K562 (cell line): ENCODE data around the gene SLAMF9. TPM values are rescaled to one million over a fixed set of nuclear protein-coding genes. Genes with fewer than 3 reads are reported as not detected.

ENCODE experiments used
- BCL6 ChIP-seq: fragments of 250-450 bp; sonication (Bioruptor Pico); IDR thresholded peaks from 2 replicates; pipeline ENCODE4 v1.4.0; 2020
- BHLHE40 ChIP-seq: IDR thresholded peaks from 2 replicates; pipeline ENCODE4 v1.6.1; 2011; ENCODE audit warnings: low read length, improper control_type of control experiment
- ELF4 ChIP-seq: fragments of 450-650 bp; formaldehyde crosslinking; IDR thresholded peaks from 2 replicates; pipeline ENCODE4 v1.4.0; 2022; ENCODE audit warnings: missing genetic modification characterization
- ILK ChIP-seq: fragments of 450-650 bp; IDR thresholded peaks from 2 replicates; pipeline ENCODE4 v1.6.1; 2016; ENCODE audit warnings: missing genetic modification characterization, low read depth, mild to moderate bottlenecking, missing compliant biosample characterization, moderate library complexity, borderline replicate concordance
- KAT8 ChIP-seq: fragments of 450-650 bp; IDR thresholded peaks from 2 replicates; pipeline ENCODE4 v1.6.1; 2016; ENCODE audit warnings: low read depth, mild to moderate bottlenecking
- RHOXF2B ChIP-seq: fragments of 250-450 bp; sonication (Bioruptor Pico); conservative IDR thresholded peaks from 2 replicates; pipeline ENCODE4 v1.5.1; 2021
- TCF3 ChIP-seq: sonication (generic); formaldehyde crosslinking; IDR thresholded peaks from 2 replicates; pipeline ENCODE4 v1.4.0; 2020; ENCODE audit warnings: mild to moderate bottlenecking, missing genetic modification reagents
- ZNF184 ChIP-seq: sonication (generic); formaldehyde crosslinking; IDR thresholded peaks from 2 replicates; pipeline ENCODE4 v1.5.0; 2020; ENCODE audit warnings: missing genetic modification reagents
- ZNF316 ChIP-seq: fragments of 450-650 bp; IDR thresholded peaks from 2 replicates; pipeline ENCODE4 v1.6.1; 2016
- ZNF76 ChIP-seq: fragments of 250-450 bp; sonication (Bioruptor Pico); IDR thresholded peaks from 2 replicates; pipeline ENCODE4 v1.4.0; 2020; ENCODE audit warnings: mild to moderate bottlenecking, moderate library complexity, borderline replicate concordance
- polyA plus RNA-seq, 8 experiments: library from polyadenylated mRNA; depleted of rRNA in 4 of 8; stranded (reverse) in 5 of 8; unstranded in 3 of 8; fragments of >200 nt; fragmentation: Nextera tagmentation in 2 of 8; fragmentation: Illumina TruSeq in 1 of 8; extraction: Ambion mirVana in 2 of 8; extraction: Trizol in 1 of 8; gene quantifications; 2 replicates each; pipeline versions ENCODE4 v1.2.1 to v1.2.3, GENCODE V29; 2011 to 2014; ENCODE audit warnings: inconsistent platforms in 1 of 8, missing spikeins in 1 of 8
- total RNA-seq, 7 experiments: library from RNA; depleted of rRNA in 6 of 7; stranded (reverse); fragments of >200 nt in 6 of 7; fragmentation: Illumina TruSeq in 2 of 7; extraction: Trizol in 2 of 7; gene quantifications; 2 replicates each; pipeline versions ENCODE4 v1.2.1 to v1.2.3, GENCODE V29; 2011 to 2021; ENCODE audit warnings: low replicate concordance in 1 of 7
- TF ChIP-seq, protein P1 (sequence below): fragments of 450-650 bp; IDR thresholded peaks from 2 replicates; pipeline ENCODE4 v1.6.1; 2016; ENCODE audit warnings: low read depth
- TF ChIP-seq, protein P2 (sequence below): sonication (generic); formaldehyde crosslinking; IDR thresholded peaks from 2 replicates; pipeline ENCODE4 v1.8.0; 2022; ENCODE audit warnings: missing genetic modification reagents, mild to moderate bottlenecking, borderline replicate concordance
- TF ChIP-seq, protein P3 (sequence below): sonication (generic); IDR thresholded peaks from 2 replicates; pipeline ENCODE4 v1.6.1; 2016
- TF ChIP-seq, protein P4 (sequence below): sonication (generic); formaldehyde crosslinking; IDR thresholded peaks from 2 replicates; pipeline ENCODE4 v1.8.0; 2022; ENCODE audit warnings: mild to moderate bottlenecking, missing genetic modification reagents
- TF ChIP-seq, protein P5 (sequence below), 3 experiments: IDR thresholded peaks in 2 of 3; conservative IDR thresholded peaks in 1 of 3; 2 replicates each; pipeline ENCODE4 v1.5.1; 2011 to 2012; ENCODE audit warnings: low read length in 3 of 3, mild to moderate bottlenecking in 3 of 3, control low read depth in 2 of 3, improper control_type of control experiment in 1 of 3, inconsistent platforms in 1 of 3, low read depth in 1 of 3, mixed read lengths in 1 of 3, moderate library complexity in 1 of 3; ENCODE audit not compliant: insufficient read depth in 2 of 3

SLAMF9 gene
- total and polyA plus RNA-seq, 9 of the 15 experiments (the other 6 are each of a cell fraction or from before 2014, with no cell fraction given): 0.13 to 0.21 TPM; not detected in 7

DNA sequence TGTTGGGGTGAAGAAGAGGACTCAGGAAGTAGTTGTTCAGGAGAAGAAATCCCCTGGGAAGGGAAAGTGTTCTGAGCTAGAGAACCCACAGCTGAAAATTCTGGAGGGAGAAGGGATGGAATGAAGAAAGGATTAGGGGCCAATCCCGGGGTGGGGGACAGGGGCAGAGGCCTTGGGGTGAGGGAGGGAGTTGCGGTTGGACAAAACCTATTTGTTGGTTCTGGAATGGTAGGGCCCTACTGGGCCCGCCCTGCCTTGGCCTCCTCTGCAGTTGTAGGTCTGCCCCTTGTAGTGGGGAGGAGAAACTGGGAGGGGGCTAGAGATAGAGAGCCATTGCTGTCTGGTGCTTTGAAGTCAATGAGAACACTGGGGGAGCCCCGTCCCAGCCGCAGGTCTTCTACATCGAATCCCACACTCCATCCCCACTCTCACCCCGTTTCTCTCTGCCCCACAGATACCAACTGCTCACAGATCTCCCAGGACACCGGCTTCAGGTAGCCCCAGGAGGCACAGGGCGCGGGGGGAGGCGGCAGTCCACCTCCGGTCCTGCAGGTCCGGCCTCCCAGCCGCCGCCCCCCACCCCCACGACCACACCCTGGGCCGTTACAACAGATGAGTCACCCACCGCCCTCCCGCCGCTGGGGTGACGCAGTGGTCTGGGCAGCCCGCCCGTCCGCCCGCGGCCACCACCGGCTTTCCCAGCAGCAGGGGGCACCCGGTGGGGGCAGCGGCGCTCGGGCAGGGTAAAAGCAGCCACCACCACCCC lies 29.8 kb downstream of the SLAMF9 start (continued):
- TF ChIP-seq, protein P1, sequence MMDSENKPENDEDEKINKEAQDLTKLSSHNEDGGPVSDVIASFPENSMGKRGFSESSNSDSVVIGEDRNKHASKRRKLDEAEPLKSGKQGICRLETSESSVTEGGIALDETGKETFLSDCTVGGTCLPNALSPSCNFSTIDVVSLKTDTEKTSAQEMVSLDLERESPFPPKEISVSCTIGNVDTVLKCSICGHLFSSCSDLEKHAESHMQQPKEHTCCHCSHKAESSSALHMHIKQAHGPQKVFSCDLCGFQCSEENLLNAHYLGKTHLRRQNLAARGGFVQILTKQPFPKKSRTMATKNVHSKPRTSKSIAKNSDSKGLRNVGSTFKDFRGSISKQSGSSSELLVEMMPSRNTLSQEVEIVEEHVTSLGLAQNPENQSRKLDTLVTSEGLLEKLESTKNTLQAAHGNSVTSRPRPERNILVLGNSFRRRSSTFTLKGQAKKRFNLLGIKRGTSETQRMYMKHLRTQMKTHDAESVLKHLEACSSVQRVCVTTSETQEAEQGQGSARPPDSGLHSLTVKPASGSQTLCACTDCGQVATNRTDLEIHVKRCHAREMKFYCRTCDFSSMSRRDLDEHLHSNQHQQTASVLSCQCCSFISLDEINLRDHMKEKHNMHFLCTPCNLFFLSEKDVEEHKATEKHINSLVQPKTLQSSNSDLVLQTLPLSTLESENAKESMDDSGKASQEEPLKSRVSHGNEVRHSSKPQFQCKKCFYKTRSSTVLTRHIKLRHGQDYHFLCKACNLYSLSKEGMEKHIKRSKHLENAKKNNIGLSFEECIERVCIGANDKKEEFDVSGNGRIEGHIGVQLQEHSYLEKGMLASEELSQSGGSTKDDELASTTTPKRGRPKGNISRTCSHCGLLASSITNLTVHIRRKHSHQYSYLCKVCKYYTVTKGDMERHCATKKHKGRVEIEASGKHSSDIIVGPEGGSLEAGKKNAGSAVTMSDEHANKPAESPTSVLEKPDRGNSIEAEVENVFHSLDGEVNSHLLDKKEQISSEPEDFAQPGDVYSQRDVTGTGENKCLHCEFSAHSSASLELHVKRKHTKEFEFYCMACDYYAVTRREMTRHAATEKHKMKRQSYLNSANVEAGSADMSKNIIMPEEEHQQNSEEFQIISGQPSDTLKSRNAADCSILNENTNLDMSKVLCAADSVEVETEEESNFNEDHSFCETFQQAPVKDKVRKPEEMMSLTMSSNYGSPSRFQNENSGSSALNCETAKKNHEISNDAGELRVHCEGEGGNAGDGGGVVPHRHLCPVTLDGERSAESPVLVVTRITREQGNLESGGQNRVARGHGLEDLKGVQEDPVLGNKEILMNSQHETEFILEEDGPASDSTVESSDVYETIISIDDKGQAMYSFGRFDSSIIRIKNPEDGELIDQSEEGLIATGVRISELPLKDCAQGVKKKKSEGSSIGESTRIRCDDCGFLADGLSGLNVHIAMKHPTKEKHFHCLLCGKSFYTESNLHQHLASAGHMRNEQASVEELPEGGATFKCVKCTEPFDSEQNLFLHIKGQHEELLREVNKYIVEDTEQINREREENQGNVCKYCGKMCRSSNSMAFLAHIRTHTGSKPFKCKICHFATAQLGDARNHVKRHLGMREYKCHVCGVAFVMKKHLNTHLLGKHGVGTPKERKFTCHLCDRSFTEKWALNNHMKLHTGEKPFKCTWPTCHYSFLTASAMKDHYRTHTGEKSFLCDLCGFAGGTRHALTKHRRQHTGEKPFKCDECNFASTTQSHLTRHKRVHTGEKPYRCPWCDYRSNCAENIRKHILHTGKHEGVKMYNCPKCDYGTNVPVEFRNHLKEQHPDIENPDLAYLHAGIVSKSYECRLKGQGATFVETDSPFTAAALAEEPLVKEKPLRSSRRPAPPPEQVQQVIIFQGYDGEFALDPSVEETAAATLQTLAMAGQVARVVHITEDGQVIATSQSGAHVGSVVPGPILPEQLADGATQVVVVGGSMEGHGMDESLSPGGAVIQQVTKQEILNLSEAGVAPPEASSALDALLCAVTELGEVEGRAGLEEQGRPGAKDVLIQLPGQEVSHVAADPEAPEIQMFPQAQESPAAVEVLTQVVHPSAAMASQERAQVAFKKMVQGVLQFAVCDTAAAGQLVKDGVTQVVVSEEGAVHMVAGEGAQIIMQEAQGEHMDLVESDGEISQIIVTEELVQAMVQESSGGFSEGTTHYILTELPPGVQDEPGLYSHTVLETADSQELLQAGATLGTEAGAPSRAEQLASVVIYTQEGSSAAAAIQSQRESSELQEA: no peak
- no peak for TF ChIP-seq BHLHE40
- TF ChIP-seq, protein P2, sequence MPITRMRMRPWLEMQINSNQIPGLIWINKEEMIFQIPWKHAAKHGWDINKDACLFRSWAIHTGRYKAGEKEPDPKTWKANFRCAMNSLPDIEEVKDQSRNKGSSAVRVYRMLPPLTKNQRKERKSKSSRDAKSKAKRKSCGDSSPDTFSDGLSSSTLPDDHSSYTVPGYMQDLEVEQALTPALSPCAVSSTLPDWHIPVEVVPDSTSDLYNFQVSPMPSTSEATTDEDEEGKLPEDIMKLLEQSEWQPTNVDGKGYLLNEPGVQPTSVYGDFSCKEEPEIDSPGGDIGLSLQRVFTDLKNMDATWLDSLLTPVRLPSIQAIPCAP: no peak
- TF ChIP-seq, protein P3, sequence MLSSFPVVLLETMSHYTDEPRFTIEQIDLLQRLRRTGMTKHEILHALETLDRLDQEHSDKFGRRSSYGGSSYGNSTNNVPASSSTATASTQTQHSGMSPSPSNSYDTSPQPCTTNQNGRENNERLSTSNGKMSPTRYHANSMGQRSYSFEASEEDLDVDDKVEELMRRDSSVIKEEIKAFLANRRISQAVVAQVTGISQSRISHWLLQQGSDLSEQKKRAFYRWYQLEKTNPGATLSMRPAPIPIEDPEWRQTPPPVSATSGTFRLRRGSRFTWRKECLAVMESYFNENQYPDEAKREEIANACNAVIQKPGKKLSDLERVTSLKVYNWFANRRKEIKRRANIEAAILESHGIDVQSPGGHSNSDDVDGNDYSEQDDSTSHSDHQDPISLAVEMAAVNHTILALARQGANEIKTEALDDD: no peak
- no peak for TF ChIP-seq RHOXF2B (CRISPR knock-in tag)
- TF ChIP-seq ZNF316: peak; percentile 44
- no peak for TF ChIP-seq TCF3
- TF ChIP-seq KAT8: no peak
- TF ChIP-seq ELF4 (CRISPR knock-in tag): no peak
- TF ChIP-seq BCL6: no peak
- TF ChIP-seq ILK (tag): no peak
- TF ChIP-seq ZNF76 (CRISPR knock-in tag): no peak
- TF ChIP-seq, protein P4, sequence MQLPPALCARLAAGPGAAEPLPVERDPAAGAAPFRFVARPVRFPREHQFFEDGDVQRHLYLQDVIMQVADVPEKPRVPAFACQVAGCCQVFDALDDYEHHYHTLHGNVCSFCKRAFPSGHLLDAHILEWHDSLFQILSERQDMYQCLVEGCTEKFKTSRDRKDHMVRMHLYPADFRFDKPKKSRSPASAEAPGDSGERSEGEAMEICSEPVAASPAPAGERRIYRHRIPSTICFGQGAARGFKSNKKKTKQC: no peak
- TF ChIP-seq, protein P5, sequence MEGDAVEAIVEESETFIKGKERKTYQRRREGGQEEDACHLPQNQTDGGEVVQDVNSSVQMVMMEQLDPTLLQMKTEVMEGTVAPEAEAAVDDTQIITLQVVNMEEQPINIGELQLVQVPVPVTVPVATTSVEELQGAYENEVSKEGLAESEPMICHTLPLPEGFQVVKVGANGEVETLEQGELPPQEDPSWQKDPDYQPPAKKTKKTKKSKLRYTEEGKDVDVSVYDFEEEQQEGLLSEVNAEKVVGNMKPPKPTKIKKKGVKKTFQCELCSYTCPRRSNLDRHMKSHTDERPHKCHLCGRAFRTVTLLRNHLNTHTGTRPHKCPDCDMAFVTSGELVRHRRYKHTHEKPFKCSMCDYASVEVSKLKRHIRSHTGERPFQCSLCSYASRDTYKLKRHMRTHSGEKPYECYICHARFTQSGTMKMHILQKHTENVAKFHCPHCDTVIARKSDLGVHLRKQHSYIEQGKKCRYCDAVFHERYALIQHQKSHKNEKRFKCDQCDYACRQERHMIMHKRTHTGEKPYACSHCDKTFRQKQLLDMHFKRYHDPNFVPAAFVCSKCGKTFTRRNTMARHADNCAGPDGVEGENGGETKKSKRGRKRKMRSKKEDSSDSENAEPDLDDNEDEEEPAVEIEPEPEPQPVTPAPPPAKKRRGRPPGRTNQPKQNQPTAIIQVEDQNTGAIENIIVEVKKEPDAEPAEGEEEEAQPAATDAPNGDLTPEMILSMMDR (IDR thresholded peaks at IDR 0.05 in 2 of 3, conservative IDR thresholded peaks at IDR 0.05 in 1 of 3; ENCODE audit: insufficient read depth in 2 of 3, low read depth in 1 of 3, low read length in 3 of 3): no peak
- TF ChIP-seq ZNF184: no peak
